Endodermal cell (in vitro differentiated cells): ENCODE measurements around the gene FARSB. TPM values are rescaled to one million over a fixed set of nuclear protein-coding genes. Genes with fewer than 3 reads are reported as not detected.
A peak's percentile ranks its signal among the peaks of the same experiment; 100 is the strongest.
"Not testable (repeated sequence)": the region's sequence is repeated elsewhere in the genome, so short reads cannot be mapped to it uniquely, and the experiment has no call there.

ENCODE experiments used
- DNase-seq: peaks from one replicate; pipeline ENCODE4 v3.0.0-alpha.2; 2017
- H3K27ac ChIP-seq: 2 replicates; pipeline ENCODE4 v1.5.1; 2013; ENCODE audit warnings: mild to moderate bottlenecking, low read depth, low read length, moderate library complexity
- H3K27me3 ChIP-seq: 2 replicates; pipeline ENCODE4 v1.6.1; 2013; ENCODE audit warnings: mild to moderate bottlenecking, low read length, moderate library complexity; ENCODE audit not compliant: insufficient read depth, control insufficient read depth, poor library complexity, severe bottlenecking
- H3K36me3 ChIP-seq: 2 replicates; pipeline ENCODE4 v1.7.0; 2013; ENCODE audit warnings: mild to moderate bottlenecking, low read length, moderate library complexity; ENCODE audit not compliant: control insufficient read depth, insufficient read depth
- H3K4me1 ChIP-seq: one replicate; pipeline ENCODE4 v1.7.0; 2013; ENCODE audit warnings: low read length; ENCODE audit not compliant: control insufficient read depth, insufficient read depth
- H3K4me3 ChIP-seq: 2 replicates; pipeline ENCODE4 v1.5.1; 2013; ENCODE audit warnings: mild to moderate bottlenecking, low read length, moderate library complexity
- H3K9ac ChIP-seq: 2 replicates; pipeline ENCODE4 v1.6.1; 2013; ENCODE audit warnings: mild to moderate bottlenecking, low read length, moderate library complexity; ENCODE audit not compliant: poor library complexity, severe bottlenecking; ENCODE audit errors: extremely low read depth
- H3K9me3 ChIP-seq: 2 replicates; pipeline ENCODE4 v1.6.1; 2013; ENCODE audit warnings: mild to moderate bottlenecking, low read length, moderate library complexity; ENCODE audit not compliant: control insufficient read depth
- H3K27ac Mint-ChIP-seq: 2 replicates; pipeline ENCODE4 v1.8.0; 2020; ENCODE audit warnings: mixed read lengths
- H3K27me3 Mint-ChIP-seq: 2 replicates; pipeline ENCODE4 v1.8.0; 2021; ENCODE audit warnings: mild to moderate bottlenecking, mixed read lengths; ENCODE audit not compliant: insufficient read depth
- H3K36me3 Mint-ChIP-seq: 2 replicates; pipeline ENCODE4 v1.8.0; 2020; ENCODE audit warnings: low read depth, mixed read lengths
- H3K4me1 Mint-ChIP-seq: 2 replicates; pipeline ENCODE4 v1.8.0; 2020; ENCODE audit warnings: mixed read lengths
- H3K4me3 Mint-ChIP-seq: 2 replicates; pipeline ENCODE4 v1.8.0; 2020; ENCODE audit warnings: mild to moderate bottlenecking, moderate library complexity, mixed read lengths
- H3K9me3 Mint-ChIP-seq: 2 replicates; pipeline ENCODE4 v1.8.0; 2020; ENCODE audit warnings: mild to moderate bottlenecking, mixed read lengths
- CTCF ChIP-seq: fragments of 200-600 bp; sonication (generic); conservative IDR thresholded peaks from 2 replicates; pipeline ENCODE4 v1.5.0; 2021; ENCODE audit warnings: antibody characterized with exemption, mild to moderate bottlenecking
- WGBS, 2 experiments: methylation state at CpG; one replicate each; pipeline versions ENCODE4 v1.1.5 to v1.1.7; 2013; ENCODE audit warnings: missing lambda C conversion rate in 2 of 2, mixed read lengths in 1 of 2; ENCODE audit not compliant: insufficient coverage in 1 of 2, insufficient read length in 1 of 2; 5-methylcytosine and 5-hydroxymethylcytosine counted together
- total RNA-seq, 2 donors: library from RNA; stranded (reverse); fragmentation: NEBNext Ultra II Directional in 1 of 2; extraction: Animal tissue kit (Norgen Biotek cat#: 25700) in 1 of 2; gene quantifications; 2 replicates in 1 of 2; 3 replicates in 1 of 2; pipeline ENCODE4 v1.2.1, GENCODE V29; 2021

The FARSB gene
- total RNA-seq, 2 donors from 2014 or later, result 15.9 to 18.3 TPM

GRCh38 chr2:222693837-222694236 is 37.9 kb upstream of the FARSB start:
- Histone ChIP-seq H3K27ac (no peak overlapping the region), H3K27me3 (no peaks in the 10 kb centered on the region), H3K4me3 (no peak overlapping the region), H3K9ac (no peak overlapping the region), H3K36me3 (no peaks in the 10 kb centered on the region), H3K4me1 (no peaks in the 10 kb centered on the region), H3K9me3 (no peaks in the 10 kb centered on the region)
- peak; percentile 48 for TF ChIP-seq CTCF
- no peak for DNase-seq
- whole genome bisulfite sequencing, 2 experiments, result 100% methylated on average over 1 of the region's 1 CpG; no CpG with 5 or more reads in 1 of the 2 experiments
- Mint-ChIP-seq H3K4me3 (no peak overlapping the region), H3K27me3 (no peaks in the 10 kb centered on the region), H3K9me3 (peaks cover 3% of the 10 kb centered on the region), H3K36me3 (no peaks in the 10 kb centered on the region), H3K4me1 (peaks cover 5% of the 10 kb centered on the region), H3K27ac (no peak overlapping the region)

GRCh38 chr2:222693413-222693812 is 37.5 kb upstream of the FARSB start:
- H3K9me3 Mint-ChIP-seq, H3K27me3 ChIP-seq, H3K36me3 ChIP-seq, H3K27me3 Mint-ChIP-seq, DNase-seq, H3K27ac Mint-ChIP-seq, H3K9me3 ChIP-seq, H3K4me3 ChIP-seq, H3K4me3 Mint-ChIP-seq, H3K27ac ChIP-seq, H3K4me1 ChIP-seq, H3K9ac ChIP-seq, H3K4me1 Mint-ChIP-seq, H3K36me3 Mint-ChIP-seq: not testable (repeated sequence)
- WGBS, 2 experiments, result 91 to 94% methylated on average over 3 to 5 of the region's 5 CpGs

GRCh38 chr2:222690564-222691200 is 34.8 kb upstream of the FARSB start:
- 30 to 68% methylated on average over 4 to 9 of the region's 10 CpGs for WGBS, 2 experiments
- Histone ChIP-seq H3K4me3 (no peak overlapping the region), H3K9ac (no peak overlapping the region), H3K9me3 (no peaks in the 10 kb centered on the region), H3K27ac (no peak overlapping the region), H3K36me3 (no peaks in the 10 kb centered on the region), H3K27me3 (no peaks in the 10 kb centered on the region), H3K4me1 (no peaks in the 10 kb centered on the region)
- H3K4me1 Mint-ChIP-seq, result peaks cover 5% of the 10 kb centered on the region
- H3K9me3 Mint-ChIP-seq, result peaks cover 3% of the 10 kb centered on the region
- H3K27me3 Mint-ChIP-seq, result no peaks in the 10 kb centered on the region
- no peak overlapping the region for H3K27ac Mint-ChIP-seq
- peak; percentile 93 for DNase-seq
- peak; percentile 100 for TF ChIP-seq CTCF
- no peaks in the 10 kb centered on the region for H3K36me3 Mint-ChIP-seq
- no peak overlapping the region for H3K4me3 Mint-ChIP-seq

- H3K27ac Mint-ChIP-seq, result no peak overlapping the region
- H3K27me3 Mint-ChIP-seq, result no peaks in the 10 kb centered on the region
- 96% methylated on average over 2 of the region's 2 CpGs; no CpG with 5 or more reads in 1 of the 2 experiments for WGBS, 2 experiments
- Histone ChIP-seq H3K9ac (no peak overlapping the region), H3K4me1 (no peaks in the 10 kb centered on the region), H3K27me3 (no peaks in the 10 kb centered on the region), H3K27ac (no peak overlapping the region), H3K4me3 (no peak overlapping the region), H3K36me3 (no peaks in the 10 kb centered on the region), H3K9me3 (no peaks in the 10 kb centered on the region)
- H3K36me3 Mint-ChIP-seq, result no peaks in the 10 kb centered on the region
- TF ChIP-seq CTCF, result no peak
- peaks cover 5% of the 10 kb centered on the region for H3K4me1 Mint-ChIP-seq
- H3K4me3 Mint-ChIP-seq, result no peak overlapping the region
- peaks cover 3% of the 10 kb centered on the region for H3K9me3 Mint-ChIP-seq
- no peak for DNase-seq
Observed at GRCh38 chr2:222689322-222689721, 33.4 kb upstream of the FARSB start.
